Vagina (tissue), 2 donors: ENCODE measurements around the gene LRRIQ1.

Experiments
- CTCF ChIP-seq, 3 experiments: fragments of 450-650 bp in 2 of 3; fragments of 200-600 bp in 1 of 3; sonication (generic) in 1 of 3; IDR thresholded peaks; one replicate each; pipeline ENCODE4 v1.5.1; 2017 to 2019; ENCODE audit warnings: antibody characterized with exemption in 3 of 3, mild to moderate bottlenecking in 2 of 3, moderate library complexity in 2 of 3
- POLR2A ChIP-seq, 2 donors: fragments of 450-650 bp; IDR thresholded peaks; one replicate each; pipeline ENCODE4 v1.6.1; 2017; ENCODE audit warnings: antibody characterized with exemption in 2 of 2, mild to moderate bottlenecking in 2 of 2, moderate library complexity in 2 of 2
- POLR2AphosphoS5 ChIP-seq, 2 donors: sonication (generic); formaldehyde crosslinking; IDR thresholded peaks; one replicate each; pipeline ENCODE4 v1.9.0; 2017; ENCODE audit warnings: antibody characterized with exemption in 2 of 2, mild to moderate bottlenecking in 2 of 2, low read depth in 1 of 2; ENCODE audit not compliant: insufficient read depth in 1 of 2

- TF ChIP-seq CTCF (IDR thresholded peaks at IDR 0.05) (no peak), POLR2AphosphoS5 (IDR thresholded peaks at IDR 0.05; ENCODE audit: insufficient read depth in 1 of 2, low read depth in 1 of 2) (no peak), POLR2A (IDR thresholded peaks at IDR 0.05) (no peak)
Measured at GRCh38 chr12:84996759-84997158, 39.4 kb upstream of the LRRIQ1 start.
